K562 (cell line): ENCODE data around the gene SERPINH1. TPM values are rescaled to one million over a fixed set of nuclear protein-coding genes. Genes with fewer than 3 reads are reported as not detected.

ENCODE experiments used
- ATAC-seq: fragments of 200-7000 bp; cut with Tn5 transposase; 3 replicates; pipeline ENCODE4 v1.9.1; 2020; ENCODE audit warnings: moderate library complexity
- BruUV-seq: library from RNA; stranded (reverse); fragments of 400-500 nt; replicated peaks from 2 replicates; lab custom pipeline; 2021; lab: Mats Ljungman, UMichigan
- CTCF ChIA-PET: fragments of 300-600 bp; formaldehyde crosslinking; extraction: SDS; loops from one replicate; lab custom pipeline; 2021; ENCODE audit warnings: low intra/inter-chr PET ratio; lab: Yijun Ruan, JAX
- POLR2A ChIA-PET: fragments of 300-600, 350-650 bp; sonication (Branson Sonifier 250); formaldehyde crosslinking; extraction: SDS; loops from one replicate; lab custom pipeline; 2021; ENCODE audit warnings: antibody characterized with exemption, inconsistent platforms; lab: Yijun Ruan, JAX
- DNase-seq, 4 experiments: peaks; one replicate each; pipeline versions ENCODE4 v3.0.0 to v3.0.0-alpha.2; 2011 to 2018; ENCODE audit warnings: low spot score in 3 of 4, mixed read lengths in 3 of 4; ENCODE audit errors: extremely low read depth in 1 of 4
- FAIRE-seq: peaks from 2 replicates; lab custom pipeline; 2011; peaks lifted over from hg19 to GRCh38; lab: Jason Lieb, UNC
- H2AFZ ChIP-seq: 2 replicates; pipeline ENCODE4 v1.6.0; 2011; ENCODE audit warnings: low read depth, low read length, control low read depth, inconsistent platforms
- H3K27ac ChIP-seq: fragments of 200-600 bp; 3 replicates; pipeline ENCODE4 v1.8.0; 2011; ENCODE audit warnings: low read depth, mild to moderate bottlenecking, control low read depth, inconsistent platforms, low read length, moderate library complexity, mixed read lengths; ENCODE audit errors: extremely low read depth
- H3K27me3 ChIP-seq, 2 experiments: fragments of 300-600 bp in 1 of 2; 2 replicates in 1 of 2; 3 replicates in 1 of 2; pipeline versions ENCODE4 v1.6.0 to v1.8.0; 2011; ENCODE audit warnings: inconsistent platforms in 2 of 2, low read length in 2 of 2, mild to moderate bottlenecking in 1 of 2, mixed read lengths in 1 of 2, moderate library complexity in 1 of 2; ENCODE audit not compliant: control insufficient read depth in 2 of 2, insufficient read depth in 2 of 2
- H3K36me3 ChIP-seq: fragments of 300-600 bp; 3 replicates; pipeline ENCODE4 v1.8.0; 2011; ENCODE audit warnings: mild to moderate bottlenecking, low read length, inconsistent platforms; ENCODE audit not compliant: control insufficient read depth, insufficient read depth
- H3K4me1 ChIP-seq, 2 experiments: fragments of 200-600 bp in 1 of 2; replicated peaks in 1 of 2; 2 replicates in 1 of 2; 3 replicates in 1 of 2; pipeline versions ENCODE4 v1.5.1 to v1.8.0; 2011; ENCODE audit warnings: inconsistent platforms in 2 of 2, low read length in 2 of 2, mild to moderate bottlenecking in 1 of 2, mixed read lengths in 1 of 2, moderate library complexity in 1 of 2; ENCODE audit not compliant: control insufficient read depth in 2 of 2, insufficient read depth in 2 of 2
- H3K4me2 ChIP-seq: 2 replicates; pipeline ENCODE4 v1.6.1; 2011; ENCODE audit warnings: low read length, control low read depth, inconsistent platforms, mixed read lengths; ENCODE audit not compliant: insufficient read depth
- H3K4me3 ChIP-seq: fragments of 200-600 bp; sonication (generic), shearing (Covaris generic); 2 replicates; pipeline ENCODE4 v1.5.1; 2016; ENCODE audit warnings: control low read depth, inconsistent platforms
- H3K79me2 ChIP-seq: fragments of 200-600 bp; 3 replicates; pipeline ENCODE4 v1.8.0; 2011; ENCODE audit warnings: low read length, inconsistent platforms; ENCODE audit not compliant: control insufficient read depth, insufficient read depth
- H3K9ac ChIP-seq, 2 experiments: 2 replicates each; pipeline versions ENCODE4 v1.6.0 to v1.6.1; 2011; ENCODE audit warnings: low read depth in 2 of 2, low read length in 2 of 2, control low read depth in 1 of 2, inconsistent platforms in 1 of 2, mild to moderate bottlenecking in 1 of 2, mixed read lengths in 1 of 2; ENCODE audit not compliant: insufficient read depth in 1 of 2
- H3K9me1 ChIP-seq: one replicate; pipeline ENCODE4 v1.6.0; 2011; ENCODE audit warnings: inconsistent platforms, mild to moderate bottlenecking, low read length, moderate library complexity; ENCODE audit not compliant: control insufficient read depth, insufficient read depth
- H3K9me3 ChIP-seq: replicated peaks from 2 replicates; pipeline ENCODE4 v1.5.1; 2011; ENCODE audit warnings: low read depth, low read length, inconsistent platforms; ENCODE audit not compliant: control insufficient read depth, insufficient read depth
- H4K20me1 ChIP-seq: replicated peaks from 2 replicates; pipeline ENCODE4 v1.6.1; 2011; ENCODE audit warnings: low read length, inconsistent platforms, mixed read lengths; ENCODE audit not compliant: control insufficient read depth, insufficient read depth
- AFF4 ChIP-seq: sonication (generic); formaldehyde crosslinking; IDR thresholded peaks from 2 replicates; pipeline ENCODE4 v1.8.0; 2023; ENCODE audit warnings: mild to moderate bottlenecking, missing genetic modification reagents
- BRCA1 ChIP-seq, 2 experiments: fragments of 450-650 bp in 1 of 2; sonication (generic) in 1 of 2; formaldehyde crosslinking in 1 of 2; IDR thresholded peaks; 2 replicates each; pipeline versions ENCODE4 v1.5.0 to v1.6.1; 2017 to 2020; ENCODE audit warnings: mild to moderate bottlenecking in 1 of 2, missing genetic modification reagents in 1 of 2
- CCAR2 ChIP-seq: fragments of 200-400 bp; formaldehyde crosslinking; IDR thresholded peaks from 2 replicates; pipeline ENCODE4 v1.6.1; 2017; ENCODE audit warnings: mild to moderate bottlenecking, low read depth, low read length
- ETV5 ChIP-seq: sonication (generic); formaldehyde crosslinking; IDR thresholded peaks from 2 replicates; pipeline ENCODE4 v1.4.0; 2020; ENCODE audit warnings: low read depth, mild to moderate bottlenecking, missing genetic modification reagents
- LCOR ChIP-seq: sonication (generic); formaldehyde crosslinking; IDR thresholded peaks from 2 replicates; pipeline ENCODE4 v1.8.0; 2022; ENCODE audit warnings: mild to moderate bottlenecking, missing genetic modification reagents
- MAFK ChIP-seq: IDR thresholded peaks from 2 replicates; pipeline ENCODE4 v1.6.1; 2011; ENCODE audit warnings: low read length, improper control_type of control experiment
- PHB ChIP-seq: fragments of 250-450 bp; sonication (Bioruptor Pico); IDR thresholded peaks from 2 replicates; pipeline ENCODE4 v1.5.0; 2021
- RAD51 ChIP-seq: fragments of 450-650 bp; IDR thresholded peaks from 2 replicates; pipeline ENCODE4 v1.7.1; 2016; ENCODE audit warnings: low read depth, mild to moderate bottlenecking, borderline replicate concordance
- ZFPM2 ChIP-seq: fragments of 250-450 bp; sonication (Bioruptor Pico); IDR thresholded peaks from 2 replicates; pipeline ENCODE4 v1.5.1; 2022; ENCODE audit warnings: mild to moderate bottlenecking
- ZNF280A ChIP-seq: fragments of 450-650 bp; IDR thresholded peaks from 2 replicates; pipeline ENCODE4 v1.6.1; 2018; ENCODE audit warnings: mild to moderate bottlenecking, low read depth; ENCODE audit not compliant: partially characterized antibody
- WGBS: fragments of 100-300 bp; shearing (Covaris generic); methylation state at CpG from one replicate; pipeline ENCODE4 v1.1.6; 2016; ENCODE audit warnings: low coverage, mixed read lengths; ENCODE audit not compliant: insufficient coverage; ENCODE audit errors: missing lambda C conversion rate; 5-methylcytosine and 5-hydroxymethylcytosine counted together
- in situ Hi-C: fragments of 300-500 bp; cut with MboI; formaldehyde crosslinking; loops from 4 replicates; pipeline ENCODE4 v1.15.0; 2018; ENCODE audit warnings: inconsistent platforms, mixed read lengths
- intact Hi-C: fragments of 100-400 bp; cut with micrococcal nuclease; formaldehyde crosslinking; loops from 2 replicates; pipeline ENCODE4 v1.14.2; 2022
- polyA plus RNA-seq, 8 experiments: library from polyadenylated mRNA; depleted of rRNA in 4 of 8; stranded (reverse) in 5 of 8; unstranded in 3 of 8; fragments of >200 nt; fragmentation: Nextera tagmentation in 2 of 8; fragmentation: Illumina TruSeq in 1 of 8; extraction: Ambion mirVana in 2 of 8; extraction: Trizol in 1 of 8; gene quantifications; 2 replicates each; pipeline versions ENCODE4 v1.2.1 to v1.2.3, GENCODE V29; 2011 to 2014; ENCODE audit warnings: inconsistent platforms in 1 of 8, missing spikeins in 1 of 8
- total RNA-seq, 7 experiments: library from RNA; depleted of rRNA in 6 of 7; stranded (reverse); fragments of >200 nt in 6 of 7; fragmentation: Illumina TruSeq in 2 of 7; extraction: Trizol in 2 of 7; gene quantifications; 2 replicates each; pipeline versions ENCODE4 v1.2.1 to v1.2.3, GENCODE V29; 2011 to 2021; ENCODE audit warnings: low replicate concordance in 1 of 7

The SERPINH1 gene
- total and polyA plus RNA-seq, 9 of the 15 experiments (the other 6 are each of a cell fraction or from before 2014, with no cell fraction given), result 2.8 to 106 (median 67.9) TPM

GRCh38 chr11:75586395-75586794, 24.3 kb downstream of the SERPINH1 start:
- no peaks in the 10 kb centered on the region for H3K9me3 ChIP-seq
- H3K27ac ChIP-seq, result no peak overlapping the region
- no peak overlapping the region for H3K9ac ChIP-seq
- TF ChIP-seq BRCA1 (IDR thresholded peaks at IDR 0.05), result no peak
- no peak for TF ChIP-seq BRCA1 (CRISPR knock-in tag; IDR thresholded peaks at IDR 0.05)
- no peak for TF ChIP-seq ZFPM2
- TF ChIP-seq LCOR (CRISPR knock-in tag), result no peak
- no peak for TF ChIP-seq PHB (CRISPR knock-in tag)
- no peak for TF ChIP-seq ZNF280A
- no peak for TF ChIP-seq RAD51
- no peak for TF ChIP-seq CCAR2
- TF ChIP-seq AFF4 (CRISPR knock-in tag), result no peak
- TF ChIP-seq ETV5 (CRISPR knock-in tag), result no peak
- TF ChIP-seq MAFK, result no peak
- no peaks in the 10 kb centered on the region for H4K20me1 ChIP-seq
- H3K27me3 ChIP-seq, result no peaks in the 10 kb centered on the region
- no peak for ATAC-seq
- H3K79me2 ChIP-seq, result no peaks in the 10 kb centered on the region
- no peak overlapping the region for H3K4me2 ChIP-seq
- 73% methylated on average over 3 of the region's 3 CpGs for WGBS
- H3K9me1 ChIP-seq, result no peaks in the 10 kb centered on the region
- ChIA-PET POLR2A (interaction anchor here (1.0 to 3.2 kb wide), 4 partner anchors 12 to 26 kb away, joined by 3 to 13 read pairs (median 4); no protein-coding TSS in a partner anchor), CTCF (no interaction called here)
- DNase-seq, result no peak
- intact Hi-C loops, result no loop called here
- FAIRE-seq, result no peak
- peaks cover 43 to 60% of the 10 kb centered on the region in 2 experiments; a peak in 4 of 5 replicates for H3K4me1 ChIP-seq
- H3K4me3 ChIP-seq, result no peak overlapping the region
- no peaks in the 10 kb centered on the region for H3K36me3 ChIP-seq
- in situ Hi-C loops, result no loop called here
- no peak overlapping the region for H2AFZ ChIP-seq
- BruUV-seq, result no TSS peak
